GM21529 (cell line): ENCODE results near the gene CLEC18C.
"Not testable (repeated sequence)": the region's sequence is repeated elsewhere in the genome, so short reads cannot be mapped to it uniquely, and the experiment has no call there.

Experiments
- ATAC-seq: cut with Tn5 transposase; IDR thresholded peaks from one replicate; pipeline ENCODE4 v1.9.1; 2021; ENCODE audit not compliant: unreplicated experiment

The CLEC18C gene

DNA sequence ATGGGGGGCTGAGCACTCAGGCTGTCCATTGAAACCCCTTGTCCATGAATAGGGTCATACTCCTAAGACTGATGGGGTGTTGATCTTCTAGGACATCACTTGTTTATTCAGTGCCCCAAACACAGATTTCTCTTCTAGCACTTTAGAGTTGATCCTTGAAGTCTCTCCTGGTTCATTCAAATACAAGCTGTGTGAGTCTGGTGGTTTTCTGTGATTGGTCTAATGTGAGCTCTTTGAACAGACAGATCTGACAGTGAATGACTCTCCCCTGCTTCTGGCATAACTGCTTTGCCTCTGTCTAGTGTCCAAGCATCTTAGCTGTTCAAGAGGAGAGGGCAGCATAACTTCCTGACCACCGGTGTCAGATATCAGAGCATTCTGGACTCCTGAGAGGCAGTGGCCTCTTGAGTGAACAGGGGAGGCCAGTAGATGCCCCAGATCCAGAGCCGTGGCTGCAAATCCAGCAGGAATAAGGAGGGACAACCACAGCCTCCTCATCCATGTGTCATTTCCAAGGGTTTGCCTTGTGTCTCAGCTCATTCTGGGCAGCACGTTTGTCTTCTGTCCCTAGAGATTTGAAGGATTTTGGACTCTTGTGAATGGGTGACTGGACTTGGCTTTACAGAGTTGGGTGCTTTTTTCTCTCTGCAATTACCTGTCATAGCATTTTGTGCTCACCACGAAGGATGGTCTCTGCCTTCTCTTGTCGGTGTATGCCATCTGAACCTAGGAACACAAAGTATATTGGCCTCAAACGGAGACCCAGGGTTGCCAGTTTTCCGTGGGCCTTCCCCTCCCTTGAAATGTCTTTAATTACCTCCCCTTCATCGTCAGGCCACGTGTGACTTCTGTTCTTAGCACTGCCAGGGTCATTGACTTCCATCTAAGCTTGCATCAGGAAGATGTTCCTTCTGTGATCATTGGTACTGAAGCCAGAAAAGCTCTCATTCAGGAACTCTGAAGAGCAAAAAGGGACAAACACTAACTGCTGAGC lies 13.9 kb upstream of the CLEC18C start:
- ATAC-seq = no peak

DNA sequence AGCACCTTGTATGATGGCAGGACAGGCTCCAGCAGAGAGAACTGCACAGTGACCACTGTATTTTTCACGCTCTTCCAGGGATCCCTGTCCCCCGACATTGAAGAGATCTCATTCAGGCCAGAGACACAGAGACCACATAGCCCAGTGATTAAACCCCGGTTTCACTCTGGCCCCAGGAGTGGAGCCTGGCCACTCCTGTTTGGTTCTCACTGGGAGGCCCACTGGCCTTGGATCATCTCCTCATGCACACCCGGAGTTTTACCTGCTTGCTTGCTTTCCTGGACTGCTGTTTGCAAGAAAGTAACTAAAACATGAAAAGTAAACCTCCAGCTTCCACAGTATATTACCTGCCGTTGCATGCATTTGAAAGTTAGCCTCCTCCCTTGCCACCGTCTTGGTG lies 13.2 kb upstream of the CLEC18C start:
- ATAC-seq = no peak

DNA sequence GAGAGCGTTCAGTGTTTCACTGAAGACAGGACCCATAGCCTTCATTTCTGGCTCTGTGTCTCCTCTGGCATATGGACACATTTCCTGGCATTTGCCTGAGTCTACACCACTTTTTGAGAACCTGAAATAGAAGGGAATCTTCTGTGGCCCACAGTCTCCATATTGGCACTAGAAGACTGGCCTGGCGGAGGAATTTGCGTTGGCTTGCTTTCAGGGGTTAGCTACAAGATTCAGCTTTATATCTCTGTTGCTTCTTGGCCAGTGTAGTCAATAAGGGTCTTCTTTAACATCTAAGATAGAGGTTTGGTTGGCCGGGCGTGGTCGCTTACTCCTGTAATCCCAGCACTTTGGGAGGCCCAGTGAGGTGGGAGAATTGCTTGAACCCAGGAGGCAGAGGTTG lies 12.8 kb upstream of the CLEC18C start:
- no peak for ATAC-seq

DNA sequence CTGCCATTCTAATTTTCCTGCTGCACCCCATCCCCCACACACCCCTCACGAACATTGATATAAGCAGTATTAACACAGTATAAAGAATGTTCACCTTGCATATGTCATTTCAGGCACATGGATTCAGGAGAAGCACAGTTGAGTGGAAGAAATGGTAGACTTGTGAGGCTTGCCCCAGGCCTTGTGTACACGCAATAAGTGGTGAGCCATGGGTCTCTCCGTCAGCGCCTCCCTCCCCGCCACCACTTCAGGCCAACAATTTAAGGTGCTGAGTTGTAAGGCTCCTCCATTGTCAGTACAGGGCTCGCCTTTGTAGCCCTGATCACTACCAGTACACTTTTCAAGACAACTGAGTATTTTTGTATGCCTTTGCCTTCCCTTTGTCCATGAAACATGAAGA lies 12.2 kb upstream of the CLEC18C start:
- ATAC-seq = no peak

DNA sequence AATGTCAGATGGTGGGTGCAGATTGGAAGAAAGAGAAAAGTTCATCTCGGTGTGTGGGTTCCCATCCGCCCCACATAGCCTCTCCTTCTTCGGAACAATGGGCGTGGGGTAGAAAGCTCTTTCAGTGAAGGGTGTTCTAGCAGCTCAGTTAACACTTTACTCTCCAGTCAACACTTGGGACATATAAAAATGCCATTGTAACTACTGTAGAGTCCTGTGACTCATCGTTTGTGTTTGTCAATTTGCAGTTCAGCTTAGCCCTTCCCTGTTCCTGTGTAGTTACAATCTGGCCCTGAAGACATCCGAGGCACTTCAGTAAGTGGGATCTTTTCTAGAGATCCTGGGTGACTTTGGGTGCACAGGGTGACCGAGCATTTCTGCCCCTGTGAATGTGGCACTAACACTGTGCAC lies 11.5 kb upstream of the CLEC18C start:
- no peak for ATAC-seq

DNA sequence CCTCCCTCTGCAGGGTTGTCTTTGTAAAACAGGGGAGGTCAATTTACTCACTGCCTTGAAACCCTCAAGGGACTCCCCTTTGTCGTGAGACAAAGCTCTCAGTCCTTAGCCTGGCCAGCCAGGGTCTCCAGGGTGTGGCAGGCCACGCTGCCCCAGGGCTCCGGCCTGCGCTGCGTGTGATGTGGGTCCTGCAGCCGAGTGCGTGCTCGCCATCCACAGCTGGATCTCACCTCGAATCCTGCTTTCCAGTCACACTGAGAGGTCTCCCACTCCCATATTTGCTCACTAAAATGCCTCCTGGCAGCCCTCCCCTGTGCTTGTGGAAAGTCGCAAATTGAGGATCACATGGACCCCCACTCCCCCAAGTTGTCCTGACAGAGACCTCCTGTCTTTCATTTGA lies 10.0 kb upstream of the CLEC18C start:
- ATAC-seq = no peak

DNA sequence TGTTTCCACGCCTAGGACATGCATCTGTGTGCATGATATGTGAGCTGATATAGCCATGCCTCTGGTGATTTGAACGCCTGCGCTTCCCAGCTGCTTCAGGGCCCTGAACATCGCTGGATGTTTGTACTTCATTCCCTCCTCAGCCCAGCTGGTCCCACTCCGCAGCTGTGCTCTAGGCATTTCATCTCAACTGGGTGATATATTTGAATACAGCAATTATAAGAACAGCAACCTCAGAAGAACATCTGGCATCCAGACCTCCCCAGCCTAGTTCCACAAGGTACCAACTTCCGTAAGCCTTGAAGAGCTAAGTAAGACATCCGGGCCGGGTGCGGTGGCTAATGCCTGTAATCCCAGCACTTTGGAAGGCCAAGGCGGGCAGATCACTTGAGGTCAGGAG lies 6.9 kb upstream of the CLEC18C start:
- ATAC-seq = not testable (repeated sequence)

DNA sequence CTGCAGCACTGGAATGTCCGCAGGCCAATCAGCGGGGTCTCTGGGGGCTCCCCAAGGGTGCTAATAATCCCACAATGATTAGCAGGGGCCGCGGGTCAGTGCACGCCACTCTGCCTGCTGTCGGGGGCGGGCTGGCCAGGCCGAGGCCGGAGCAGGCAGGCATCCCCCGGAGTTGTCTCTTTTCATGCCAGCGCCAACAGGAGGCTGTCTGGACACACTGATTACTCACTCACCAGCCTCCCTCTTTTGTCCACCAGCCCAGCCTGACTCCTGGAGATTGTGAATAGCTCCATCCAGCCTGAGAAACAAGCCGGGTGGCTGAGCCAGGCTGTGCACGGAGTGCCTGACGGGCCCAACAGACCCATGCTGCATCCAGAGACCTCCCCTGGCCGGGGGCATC lies 329 bp downstream of the CLEC18C start:
- not testable (repeated sequence) for ATAC-seq

DNA sequence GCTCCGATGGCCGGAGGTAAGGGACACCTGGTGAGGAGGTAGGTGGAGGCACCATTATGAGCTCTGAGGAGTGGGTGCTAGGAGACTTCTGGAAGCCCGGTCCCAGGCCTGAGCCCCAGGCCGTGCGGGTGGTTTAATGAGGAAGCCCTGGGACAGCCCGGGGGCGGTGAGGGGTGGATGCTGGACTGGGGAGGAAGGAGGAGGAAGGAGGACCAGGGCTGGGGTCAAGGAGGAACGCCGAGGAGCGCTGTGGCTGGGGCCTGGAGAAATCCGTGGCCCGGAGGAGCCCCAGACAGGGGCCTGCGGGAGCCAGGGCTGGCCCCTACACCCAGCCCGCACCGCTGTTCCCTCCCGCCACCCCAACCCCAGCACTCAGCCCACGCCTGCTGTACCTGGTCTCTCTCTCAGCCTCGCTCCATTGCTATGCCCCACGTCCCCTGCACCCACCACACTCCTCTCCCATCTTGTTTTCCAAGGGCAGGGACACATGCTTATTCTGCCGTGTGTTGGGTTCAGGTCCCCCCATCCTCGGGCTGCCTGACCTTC lies 873 bp downstream of the CLEC18C start:
- not testable (repeated sequence) for ATAC-seq

DNA sequence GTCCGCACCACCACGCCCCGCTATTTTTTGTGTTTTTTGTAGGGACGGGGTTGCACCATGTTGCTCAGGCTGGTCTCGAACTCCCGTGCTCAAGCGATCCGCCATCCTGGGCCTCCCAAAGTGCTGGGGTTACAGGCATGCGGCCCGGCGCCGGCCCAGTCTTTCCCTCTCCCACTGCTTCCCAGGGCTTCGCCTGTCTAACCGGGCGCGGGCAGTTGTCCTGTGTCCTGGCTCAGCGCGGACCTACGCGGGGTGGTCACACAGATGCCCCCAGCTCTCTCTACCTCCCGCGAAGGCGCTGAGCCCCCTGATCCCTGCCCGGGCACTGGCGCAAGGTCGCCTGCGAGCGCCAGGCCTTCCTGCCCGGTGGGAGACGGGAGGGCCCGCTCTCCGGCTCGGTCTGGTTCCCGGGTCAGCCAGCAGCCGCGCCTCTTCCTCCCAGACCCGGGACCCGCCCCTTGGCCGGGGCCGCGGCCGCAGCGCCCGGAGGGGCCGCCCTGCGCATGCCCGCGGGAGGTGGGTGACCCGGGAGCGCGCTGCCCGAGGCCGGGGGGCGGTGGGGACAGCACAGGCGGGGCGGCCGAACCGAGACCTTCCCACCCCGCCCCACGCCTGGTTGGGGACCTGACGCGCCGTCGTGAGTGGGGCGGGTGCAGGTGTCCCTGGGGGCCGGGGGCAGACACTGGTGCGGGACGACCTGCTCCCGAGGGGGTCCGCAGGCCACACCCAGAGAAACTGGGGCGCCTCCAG lies 14.4 kb downstream of the CLEC18C start:
- ATAC-seq = not testable (repeated sequence)

DNA sequence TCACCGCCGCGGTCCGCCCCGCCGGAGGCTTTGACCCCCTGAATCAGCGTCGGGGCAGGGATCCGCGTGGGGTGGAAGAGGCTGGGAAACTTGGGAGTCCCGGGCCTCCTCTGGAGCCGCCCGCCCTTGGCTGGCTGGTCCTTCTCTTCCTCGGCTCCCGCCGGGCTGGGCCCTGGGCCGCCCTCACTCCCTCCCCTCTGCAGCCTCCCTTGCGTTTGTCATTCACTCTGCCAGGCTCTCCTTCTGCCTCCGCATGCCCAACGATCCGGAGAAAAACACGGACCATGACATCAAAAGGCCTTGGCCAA lies 15.0 kb downstream of the CLEC18C start:
- ATAC-seq = not testable (repeated sequence)

DNA sequence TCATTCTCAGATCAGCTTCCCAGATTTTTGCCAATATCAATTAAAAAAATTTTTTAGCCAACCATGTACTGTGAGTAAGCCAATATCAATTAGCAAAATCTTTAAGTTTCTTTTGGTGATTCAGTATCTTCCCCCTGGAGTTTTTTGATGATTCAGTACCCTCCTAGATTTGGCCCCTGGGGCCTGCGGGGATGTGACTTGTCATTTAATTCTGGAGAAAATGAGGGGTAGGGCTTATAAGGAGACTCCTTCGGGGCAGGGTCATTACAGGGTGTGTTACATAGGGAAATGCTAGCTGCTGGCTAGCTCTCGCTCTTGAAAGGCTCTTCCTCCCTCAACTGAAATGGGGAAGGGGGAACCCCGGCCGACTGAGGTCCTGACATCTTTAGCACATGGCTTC lies 17.0 kb downstream of the CLEC18C start:
- ATAC-seq = not testable (repeated sequence)

DNA sequence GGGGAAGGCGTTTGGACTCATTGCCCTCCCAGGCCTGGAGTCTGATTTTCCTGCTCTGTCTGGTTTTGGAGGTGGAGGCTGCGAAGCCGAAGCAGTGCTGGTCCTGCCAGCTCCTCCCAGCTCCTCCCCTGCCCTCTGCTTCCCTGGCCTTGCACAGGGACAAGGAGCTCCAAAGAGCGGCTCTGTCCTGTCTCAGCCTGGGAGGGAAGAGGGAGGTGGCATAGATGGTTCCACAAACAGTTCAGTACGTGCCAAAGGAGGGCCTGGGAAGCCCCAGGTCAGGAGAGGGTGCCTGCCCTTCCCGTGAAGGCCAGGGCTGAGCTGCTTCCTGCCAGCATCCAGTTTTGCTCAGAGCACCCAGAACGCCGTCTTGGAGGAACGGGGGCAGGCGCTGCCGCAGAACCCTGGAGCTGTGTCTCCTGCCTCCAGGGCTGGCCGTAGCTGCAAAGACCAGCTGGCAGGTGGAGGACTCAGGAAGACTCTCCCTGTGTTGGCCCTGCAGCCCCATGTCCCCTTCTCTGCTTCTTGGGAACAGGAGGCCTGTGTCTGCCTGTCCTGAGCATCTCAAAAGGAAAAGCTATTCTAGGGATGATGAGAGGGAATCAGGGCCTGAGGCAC lies 23.2 kb downstream of the CLEC18C start:
- ATAC-seq = not testable (repeated sequence)

DNA sequence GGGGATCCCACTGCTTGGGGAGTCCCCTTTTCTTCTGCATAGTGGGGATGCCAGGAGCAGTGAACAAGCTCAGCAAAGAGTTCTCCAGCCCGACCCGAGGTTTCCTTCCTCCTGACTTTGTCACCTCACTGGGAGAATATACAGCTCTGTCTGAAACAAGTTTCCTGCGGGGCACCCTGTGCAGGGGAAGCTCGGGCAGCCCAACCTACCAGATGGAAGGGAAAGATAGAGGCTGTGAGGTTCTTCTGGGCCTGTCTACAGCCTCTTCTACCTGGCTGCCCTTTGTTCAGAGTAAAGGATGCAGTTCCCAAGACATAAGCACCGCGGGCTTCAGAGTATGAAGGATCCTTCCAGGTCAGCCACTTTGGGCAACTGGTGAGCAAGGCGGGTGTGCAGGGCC lies 24.0 kb downstream of the CLEC18C start:
- ATAC-seq = not testable (repeated sequence)

DNA sequence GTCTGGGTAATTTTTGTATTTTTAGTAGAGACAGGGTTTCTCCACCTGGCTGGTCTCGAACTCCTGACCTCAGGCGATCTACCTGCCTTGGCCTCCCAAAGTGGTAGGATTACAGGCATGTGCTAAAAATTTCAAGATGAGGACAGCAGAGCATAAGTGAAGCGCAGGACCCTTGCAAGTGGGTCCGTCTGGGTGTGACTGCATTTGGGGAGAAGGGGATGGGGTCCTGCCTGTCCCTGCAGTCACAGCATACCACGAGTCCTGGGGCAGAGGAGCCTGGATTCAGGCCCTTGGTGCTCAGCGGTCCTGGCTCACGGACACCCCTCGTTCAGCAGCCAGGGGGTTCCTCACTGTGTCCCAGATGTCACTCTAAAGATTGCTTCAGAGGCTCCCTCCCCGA lies 24.6 kb downstream of the CLEC18C start:
- not testable (repeated sequence) for ATAC-seq

DNA sequence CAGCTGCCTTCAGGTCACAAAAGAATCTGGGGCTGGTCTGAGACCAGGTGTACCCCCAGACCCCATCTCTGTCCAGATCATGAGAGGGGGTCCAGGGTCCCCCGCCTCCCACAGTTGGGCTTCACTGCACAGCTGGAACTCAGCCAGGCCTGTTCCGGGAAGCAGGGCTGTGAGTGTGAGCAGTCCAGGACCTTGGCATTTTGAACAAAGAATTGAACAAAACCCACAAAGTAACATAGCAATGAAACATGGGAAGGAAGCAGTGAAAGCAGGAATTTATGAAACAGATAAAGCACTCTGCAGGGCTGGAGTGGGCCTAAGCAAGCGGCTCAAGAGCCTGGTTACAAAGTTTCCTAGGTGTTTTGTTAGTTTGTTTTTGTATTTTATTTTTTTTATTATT lies 25.1 kb downstream of the CLEC18C start:
- not testable (repeated sequence) for ATAC-seq

DNA sequence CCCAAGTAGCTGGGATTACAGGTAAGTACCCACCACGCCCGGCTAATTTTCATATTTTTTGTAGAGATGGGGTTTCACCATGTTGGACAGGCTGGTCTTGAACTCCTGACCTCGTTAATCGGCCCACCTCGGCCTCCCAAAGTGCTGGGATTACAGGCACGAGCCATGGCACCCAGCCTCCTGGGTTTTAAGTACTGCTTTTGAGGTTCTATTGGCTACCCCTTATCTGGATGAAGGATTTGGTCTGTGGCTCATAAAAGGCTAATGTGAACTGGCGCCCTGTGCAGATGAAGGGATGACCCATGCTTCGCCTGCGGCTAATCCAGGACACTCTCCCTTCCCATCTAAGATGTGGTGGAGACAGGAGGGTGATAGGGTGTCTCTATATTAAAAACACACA lies 25.6 kb downstream of the CLEC18C start:
- ATAC-seq = not testable (repeated sequence)

DNA sequence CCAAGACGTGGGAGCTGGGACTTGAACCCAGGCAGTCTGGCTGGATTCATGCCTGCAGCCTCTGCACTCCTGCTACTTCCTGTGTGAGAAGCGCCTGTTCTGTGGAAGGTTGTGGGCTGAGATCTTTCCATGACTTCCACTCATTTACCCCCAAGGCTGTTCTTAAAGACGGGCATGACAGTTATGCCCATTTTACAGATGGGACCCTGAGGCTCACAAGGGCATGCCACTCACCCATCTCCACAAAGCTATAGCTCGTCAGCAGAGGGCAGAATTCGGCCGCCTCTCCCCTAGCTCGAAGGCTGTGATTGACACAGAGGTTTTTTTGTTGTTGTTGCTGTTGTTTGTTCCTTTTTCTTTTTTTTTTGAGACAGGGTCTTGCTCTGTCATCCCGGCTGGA lies 26.5 kb downstream of the CLEC18C start:
- not testable (repeated sequence) for ATAC-seq

DNA sequence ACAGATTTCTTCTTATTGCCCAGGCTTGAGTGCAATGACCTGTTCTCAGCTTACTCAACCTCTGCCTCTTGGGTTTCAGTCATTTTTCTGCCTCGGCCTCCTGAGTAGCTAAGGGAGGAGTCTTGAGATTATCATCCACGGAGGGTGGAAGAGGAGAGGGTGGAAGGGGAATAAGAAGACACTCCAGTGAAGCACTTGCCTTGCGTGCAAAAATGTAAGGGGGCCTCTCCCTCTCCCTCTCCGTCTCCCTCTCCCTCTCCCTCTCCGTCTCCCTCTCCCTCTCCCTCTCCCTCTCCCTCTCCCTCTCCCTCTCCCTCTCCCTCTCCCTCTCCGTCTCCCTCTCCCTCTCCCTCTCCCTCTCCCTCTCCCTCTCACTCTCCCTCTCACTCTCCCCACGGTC lies 29.9 kb downstream of the CLEC18C start:
- not testable (repeated sequence) for ATAC-seq

DNA sequence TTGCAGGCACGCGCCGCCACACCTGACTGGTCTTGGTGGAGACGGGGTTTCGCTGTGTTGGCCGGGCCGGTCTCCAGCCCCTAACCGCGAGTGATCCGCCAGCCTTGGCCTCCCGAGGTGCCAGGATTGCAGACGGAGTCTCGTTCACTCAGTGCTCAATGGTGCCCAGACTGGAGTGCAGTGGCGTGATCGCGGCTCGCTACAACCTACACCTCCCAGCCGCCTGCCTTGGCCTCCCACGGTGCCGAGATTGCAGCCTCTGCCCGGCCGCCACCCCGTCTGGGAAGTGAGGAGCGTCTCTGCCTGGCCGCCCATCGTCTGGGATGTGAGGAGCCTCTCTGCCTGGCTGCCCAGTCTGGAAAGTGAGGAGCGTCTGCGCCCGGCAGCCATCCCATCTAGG lies 30.4 kb downstream of the CLEC18C start:
- ATAC-seq = not testable (repeated sequence)

DNA sequence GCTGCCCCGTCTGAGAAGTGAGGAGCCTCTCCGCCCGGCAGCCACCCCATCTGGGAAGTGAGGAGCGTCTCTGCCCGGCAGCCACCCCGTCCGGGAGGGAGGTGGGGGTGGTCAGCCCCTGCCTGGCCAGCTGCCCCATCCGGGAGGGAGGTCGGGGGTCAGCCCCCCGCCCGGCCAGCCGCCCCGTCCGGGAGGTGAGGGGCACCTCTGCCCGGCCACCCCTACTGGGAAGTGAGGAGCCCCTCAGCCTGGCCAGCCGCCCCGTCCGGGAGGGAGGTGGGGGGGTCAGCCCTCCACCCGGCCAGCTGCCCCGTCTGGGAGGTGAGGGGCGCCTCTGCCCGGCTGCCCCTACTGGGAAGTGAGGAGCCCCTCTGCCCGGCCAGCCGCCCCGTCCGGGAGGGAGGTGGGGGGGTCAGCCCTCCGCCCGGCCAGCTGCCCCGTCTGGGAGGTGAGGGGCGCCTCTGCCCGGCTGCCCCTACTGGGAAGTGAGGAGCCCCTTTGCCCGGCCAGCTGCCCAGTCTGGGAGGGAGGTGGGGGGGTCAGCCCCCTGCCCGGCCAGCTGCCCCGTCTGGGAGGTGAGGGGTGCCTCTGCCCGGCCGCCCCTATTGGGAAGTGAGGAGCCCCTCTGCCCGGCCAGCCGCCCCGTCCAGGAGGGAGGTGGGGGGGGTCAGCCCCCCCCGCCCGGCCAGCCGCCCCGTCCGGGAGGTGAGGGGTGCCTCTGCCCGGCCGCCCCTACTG lies 31.2 kb downstream of the CLEC18C start:
- ATAC-seq = not testable (repeated sequence)
